Ishikawa (cell line): ENCODE measurements around the gene ATG9A.
A peak's percentile ranks its signal among the peaks of the same experiment; 100 is the strongest.

Experiments
- CEBPB ChIP-seq: IDR thresholded peaks from 2 replicates; pipeline ENCODE4 v1.6.1; 2012
- CREB1 ChIP-seq: IDR thresholded peaks from 2 replicates; pipeline ENCODE4 v1.6.1; 2012; ENCODE audit warnings: low read depth
- EGR1 ChIP-seq: IDR thresholded peaks from 2 replicates; pipeline ENCODE4 v1.6.1; 2012
- EP300 ChIP-seq: IDR thresholded peaks from 2 replicates; pipeline ENCODE4 v1.6.1; 2012; ENCODE audit warnings: borderline replicate concordance
- FOXM1 ChIP-seq: IDR thresholded peaks from 2 replicates; pipeline ENCODE4 v1.6.1; 2012; ENCODE audit warnings: low read depth, borderline replicate concordance
- RAD21 ChIP-seq: IDR thresholded peaks from 2 replicates; pipeline ENCODE4 v1.6.1; 2012; ENCODE audit warnings: low read depth
- TAF1 ChIP-seq: IDR thresholded peaks from 2 replicates; pipeline ENCODE4 v1.6.1; 2012; ENCODE audit warnings: low read depth, mild to moderate bottlenecking
- TCF12 ChIP-seq: IDR thresholded peaks from 2 replicates; pipeline ENCODE4 v1.6.1; 2012; ENCODE audit warnings: low read depth
- YY1 ChIP-seq: IDR thresholded peaks from 2 replicates; pipeline ENCODE4 v1.6.1; 2012; ENCODE audit warnings: low read depth
- ZBTB7A ChIP-seq: IDR thresholded peaks from 2 replicates; pipeline ENCODE4 v1.6.1; 2012; ENCODE audit warnings: low read depth
- TF ChIP-seq, protein P1 (sequence below): IDR thresholded peaks from 2 replicates; pipeline ENCODE4 v1.6.1; 2012
- TF ChIP-seq, protein P2 (sequence below): IDR thresholded peaks from 2 replicates; pipeline ENCODE4 v1.6.1; 2012; ENCODE audit warnings: low read depth, mild to moderate bottlenecking
- TF ChIP-seq, protein P3 (sequence below): IDR thresholded peaks from 2 replicates; pipeline ENCODE4 v1.6.1; 2012

DNA sequence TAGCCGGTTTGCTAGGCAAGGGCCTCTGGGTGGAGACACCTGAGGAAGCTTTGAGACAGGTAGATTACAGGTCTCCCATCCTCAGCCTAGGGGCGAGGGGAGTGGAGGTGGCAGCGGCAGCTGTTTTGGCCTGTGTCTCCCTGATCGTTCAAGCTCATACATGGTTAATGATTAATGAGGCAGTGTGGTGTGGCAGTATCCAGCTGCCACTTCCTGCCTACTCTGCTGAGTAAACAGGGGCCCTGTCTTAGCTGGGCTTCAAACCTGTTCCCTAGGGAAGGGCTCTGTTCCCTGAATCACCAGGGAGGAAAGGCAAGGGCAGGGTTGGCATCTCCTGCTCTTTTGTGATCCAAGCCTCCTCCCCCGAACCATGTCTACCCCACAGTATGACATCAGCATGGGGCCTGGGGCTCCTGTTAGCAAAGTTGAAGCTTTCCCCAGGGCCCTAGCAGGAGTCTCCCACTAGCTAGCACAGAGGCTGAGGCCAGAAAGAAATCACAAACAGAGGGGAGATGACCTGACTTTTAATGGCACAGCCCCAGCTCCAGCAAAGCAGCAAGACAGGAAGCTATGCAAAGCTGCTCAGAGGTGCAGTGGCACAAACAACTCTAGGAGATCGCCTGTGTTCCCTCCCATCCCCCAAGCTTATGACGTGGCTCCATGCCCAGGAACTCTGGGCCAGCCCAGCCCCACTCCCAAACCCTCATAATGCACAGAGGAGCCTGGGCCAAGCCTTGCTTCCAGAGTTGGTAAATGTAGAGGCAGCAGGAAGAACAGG, 20.0 kb upstream of the ATG9A start:
- no peak for TF ChIP-seq EGR1
- no peak for TF ChIP-seq YY1
- TF ChIP-seq EP300 = no peak
- TF ChIP-seq, protein P1, sequence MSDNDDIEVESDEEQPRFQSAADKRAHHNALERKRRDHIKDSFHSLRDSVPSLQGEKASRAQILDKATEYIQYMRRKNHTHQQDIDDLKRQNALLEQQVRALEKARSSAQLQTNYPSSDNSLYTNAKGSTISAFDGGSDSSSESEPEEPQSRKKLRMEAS = no peak
- no peak for TF ChIP-seq TAF1
- TF ChIP-seq FOXM1 = no peak
- TF ChIP-seq CEBPB = no peak
- no peak for TF ChIP-seq RAD21
- TF ChIP-seq, protein P2, sequence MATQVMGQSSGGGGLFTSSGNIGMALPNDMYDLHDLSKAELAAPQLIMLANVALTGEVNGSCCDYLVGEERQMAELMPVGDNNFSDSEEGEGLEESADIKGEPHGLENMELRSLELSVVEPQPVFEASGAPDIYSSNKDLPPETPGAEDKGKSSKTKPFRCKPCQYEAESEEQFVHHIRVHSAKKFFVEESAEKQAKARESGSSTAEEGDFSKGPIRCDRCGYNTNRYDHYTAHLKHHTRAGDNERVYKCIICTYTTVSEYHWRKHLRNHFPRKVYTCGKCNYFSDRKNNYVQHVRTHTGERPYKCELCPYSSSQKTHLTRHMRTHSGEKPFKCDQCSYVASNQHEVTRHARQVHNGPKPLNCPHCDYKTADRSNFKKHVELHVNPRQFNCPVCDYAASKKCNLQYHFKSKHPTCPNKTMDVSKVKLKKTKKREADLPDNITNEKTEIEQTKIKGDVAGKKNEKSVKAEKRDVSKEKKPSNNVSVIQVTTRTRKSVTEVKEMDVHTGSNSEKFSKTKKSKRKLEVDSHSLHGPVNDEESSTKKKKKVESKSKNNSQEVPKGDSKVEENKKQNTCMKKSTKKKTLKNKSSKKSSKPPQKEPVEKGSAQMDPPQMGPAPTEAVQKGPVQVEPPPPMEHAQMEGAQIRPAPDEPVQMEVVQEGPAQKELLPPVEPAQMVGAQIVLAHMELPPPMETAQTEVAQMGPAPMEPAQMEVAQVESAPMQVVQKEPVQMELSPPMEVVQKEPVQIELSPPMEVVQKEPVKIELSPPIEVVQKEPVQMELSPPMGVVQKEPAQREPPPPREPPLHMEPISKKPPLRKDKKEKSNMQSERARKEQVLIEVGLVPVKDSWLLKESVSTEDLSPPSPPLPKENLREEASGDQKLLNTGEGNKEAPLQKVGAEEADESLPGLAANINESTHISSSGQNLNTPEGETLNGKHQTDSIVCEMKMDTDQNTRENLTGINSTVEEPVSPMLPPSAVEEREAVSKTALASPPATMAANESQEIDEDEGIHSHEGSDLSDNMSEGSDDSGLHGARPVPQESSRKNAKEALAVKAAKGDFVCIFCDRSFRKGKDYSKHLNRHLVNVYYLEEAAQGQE = no peak
- peak; percentile 70 for TF ChIP-seq CREB1
- TF ChIP-seq TCF12 = no peak
- TF ChIP-seq, protein P3, sequence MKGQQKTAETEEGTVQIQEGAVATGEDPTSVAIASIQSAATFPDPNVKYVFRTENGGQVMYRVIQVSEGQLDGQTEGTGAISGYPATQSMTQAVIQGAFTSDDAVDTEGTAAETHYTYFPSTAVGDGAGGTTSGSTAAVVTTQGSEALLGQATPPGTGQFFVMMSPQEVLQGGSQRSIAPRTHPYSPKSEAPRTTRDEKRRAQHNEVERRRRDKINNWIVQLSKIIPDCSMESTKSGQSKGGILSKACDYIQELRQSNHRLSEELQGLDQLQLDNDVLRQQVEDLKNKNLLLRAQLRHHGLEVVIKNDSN = no peak
- no peak for TF ChIP-seq ZBTB7A
